ENCODE measurements around the gene CDHR5. TPM values are rescaled to one million over a fixed set of nuclear protein-coding genes. Genes with fewer than 3 reads are reported as not detected.
A peak's percentile ranks its signal among the peaks of the same experiment; 100 is the strongest.

CDHR5 gene
- total and polyA plus RNA-seq, 9 of the 15 experiments (the other 6 are each of a cell fraction or from before 2014, with no cell fraction given) = 0.16 TPM; not detected in 8

GRCh38 chr11:641806-642370 is 17.1 kb upstream of the CDHR5 start (continued):
- no peak for TF ChIP-seq ZBTB8A (IDR thresholded peaks at IDR 0.05; ENCODE audit: partially characterized antibody)

- BruUV-seq (replicated peaks) = no TSS peak
- H3K27me3 ChIP-seq (ENCODE audit: control insufficient read depth in 2 of 2, insufficient read depth in 2 of 2, low read length in 2 of 2) = no peaks in the 10 kb centered on the region
- no peak overlapping the region for H2AFZ ChIP-seq (ENCODE audit: low read depth, low read length)
- no peak overlapping the region for H3K4me3 ChIP-seq
- no peak for FAIRE-seq
- DNase-seq (ENCODE audit: extremely low read depth in 1 of 4, low spot score in 3 of 4) = no peak
- H3K27ac ChIP-seq (ENCODE audit: extremely low read depth, low read depth, low read length) = no peak overlapping the region
- H3K9me1 ChIP-seq (ENCODE audit: control insufficient read depth, insufficient read depth, low read length) = no peaks in the 10 kb centered on the region
- H3K9me3 ChIP-seq (replicated peaks; ENCODE audit: control insufficient read depth, insufficient read depth, low read depth, low read length) = peaks cover 2% of the 10 kb centered on the region; the same call in 1 of the 2 replicates
- CTCF ChIA-PET (ENCODE audit: low intra/inter-chr PET ratio) = no interaction called here
- peaks cover 2% of the 10 kb centered on the region; the same call in 1 of the 3 replicates for H3K79me2 ChIP-seq (ENCODE audit: control insufficient read depth, insufficient read depth, low read length)
- H4K20me1 ChIP-seq (replicated peaks; ENCODE audit: control insufficient read depth, insufficient read depth, low read length) = no peaks in the 10 kb centered on the region
- intact Hi-C loops (cut with micrococcal nuclease) (no loop called here), in situ Hi-C loops (cut with MboI) (no loop called here)
- WGBS (ENCODE audit: insufficient coverage, low coverage, missing lambda C conversion rate) = over 99% methylated on average over 21 of the region's 69 CpGs
- H3K9ac ChIP-seq (ENCODE audit: insufficient read depth in 1 of 2, low read depth in 2 of 2, low read length in 2 of 2) = no peak overlapping the region
- ATAC-seq = no peak
- POLR2A ChIA-PET = no interaction called here
- H3K4me2 ChIP-seq (ENCODE audit: insufficient read depth, low read length) = no peak overlapping the region
- H3K4me1 ChIP-seq (replicated peaks in 1 of 2; ENCODE audit: control insufficient read depth in 2 of 2, insufficient read depth in 2 of 2, low read length in 2 of 2) = peaks cover 0 to 36% of the 10 kb centered on the region in 2 experiments; a peak in 2 of 5 replicates
- peaks cover 58% of the 10 kb centered on the region; the same call in 2 of the 3 replicates for H3K36me3 ChIP-seq (ENCODE audit: control insufficient read depth, insufficient read depth, low read length)
- TF ChIP-seq RBM22 (IDR thresholded peaks at IDR 0.05; ENCODE audit: low read depth, low read length, poor library complexity, severe bottlenecking) (peak; percentile 86), MXI1 (IDR thresholded peaks at IDR 0.05; ENCODE audit: low read depth, low read length) (no peak), ZNF766 (CRISPR knock-in tag; conservative IDR thresholded peaks at IDR 0.05) (no peak), HDAC8 (tag; IDR thresholded peaks at IDR 0.05) (no peak), ZBTB40 (IDR thresholded peaks at IDR 0.05) (no peak), ZBTB40 (CRISPR knock-in tag; IDR thresholded peaks at IDR 0.05) (no peak), ZNF124 (CRISPR knock-in tag; IDR thresholded peaks at IDR 0.05) (no peak), CBX3 (IDR thresholded peaks at IDR 0.05; ENCODE audit: borderline replicate concordance in 1 of 2, low read length in 2 of 2) (no peak), SRSF3 (IDR thresholded peaks at IDR 0.05; ENCODE audit: insufficient read depth, low read length) (no peak), POLR2G (IDR thresholded peaks at IDR 0.05; ENCODE audit: low read depth, low read length) (peak; percentile 40; the same call in 1 of the 2 replicates), ZEB2 (IDR thresholded peaks at IDR 0.05) (no peak)
These were observed 15.4 kb upstream of the CDHR5 start for GRCh38 chr11:640021-640706.
